HG03025 (cell line): ENCODE measurements around the gene LRRTM4.

Experiments
- ATAC-seq: cut with Tn5 transposase; IDR thresholded peaks from one replicate; pipeline ENCODE4 v1.9.1; 2021; ENCODE audit warnings: mild to moderate bottlenecking, moderate library complexity; ENCODE audit not compliant: unreplicated experiment, low FRiP score

LRRTM4 gene

DNA sequence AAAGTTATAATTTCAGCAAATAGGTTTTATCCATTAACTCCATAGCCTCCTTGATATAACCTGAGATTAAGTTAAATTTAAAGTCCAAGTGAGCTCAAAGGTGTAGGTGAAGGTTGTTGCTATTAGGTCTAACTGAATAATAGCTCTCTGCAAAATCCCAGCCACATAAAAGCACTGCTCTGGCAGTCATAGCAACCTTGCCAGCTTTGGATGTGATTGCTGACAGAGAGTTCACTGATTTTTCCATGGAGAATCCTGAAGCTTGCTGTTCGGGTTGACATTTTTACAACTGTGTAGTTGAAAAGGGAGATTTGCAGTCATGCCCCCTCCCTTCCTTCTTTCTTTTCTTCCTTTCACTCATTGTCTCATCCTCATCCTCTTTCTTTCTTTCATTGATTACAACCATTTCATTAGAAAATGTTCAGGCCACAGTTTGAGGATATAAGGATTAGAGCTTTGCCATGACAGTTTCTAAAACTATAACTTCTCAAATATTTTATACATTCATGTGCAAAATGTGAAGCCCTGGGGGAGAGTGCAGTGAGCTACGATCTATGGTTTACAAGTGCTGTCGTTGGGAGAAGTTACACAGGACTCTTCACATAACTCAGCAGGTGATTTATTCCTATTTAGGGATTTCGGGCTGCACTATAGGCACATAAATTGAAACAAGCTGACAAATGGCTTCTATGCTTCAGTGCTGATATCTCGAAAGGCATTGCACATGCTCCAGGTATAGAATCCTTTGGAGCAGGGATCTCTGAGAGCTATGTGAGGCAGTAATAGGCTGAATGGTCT lies 193.8 kb downstream of the LRRTM4 start:
- no peak for ATAC-seq

- ATAC-seq, result no peak
Measured at GRCh38 chr2:77325395-77325794, 196.8 kb downstream of the LRRTM4 start.

DNA sequence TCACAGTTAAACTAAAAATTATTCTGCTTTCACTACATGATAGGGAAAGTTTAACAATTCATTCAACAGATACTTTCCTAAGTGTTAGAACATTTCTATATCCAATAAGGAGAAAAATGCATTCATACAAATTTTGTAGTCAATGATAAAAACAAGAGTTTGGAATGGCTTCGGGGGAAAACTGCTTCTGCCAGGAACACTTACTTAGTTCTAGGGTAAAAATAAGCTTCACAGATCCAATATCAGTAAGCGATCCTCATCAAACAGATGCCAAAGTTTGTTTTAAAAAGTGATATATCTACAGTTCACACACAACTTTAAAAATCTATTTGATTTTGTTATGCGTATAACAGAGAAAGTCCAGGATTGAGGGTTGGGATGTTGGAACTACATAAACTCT lies 199.7 kb downstream of the LRRTM4 start:
- no peak for ATAC-seq

DNA sequence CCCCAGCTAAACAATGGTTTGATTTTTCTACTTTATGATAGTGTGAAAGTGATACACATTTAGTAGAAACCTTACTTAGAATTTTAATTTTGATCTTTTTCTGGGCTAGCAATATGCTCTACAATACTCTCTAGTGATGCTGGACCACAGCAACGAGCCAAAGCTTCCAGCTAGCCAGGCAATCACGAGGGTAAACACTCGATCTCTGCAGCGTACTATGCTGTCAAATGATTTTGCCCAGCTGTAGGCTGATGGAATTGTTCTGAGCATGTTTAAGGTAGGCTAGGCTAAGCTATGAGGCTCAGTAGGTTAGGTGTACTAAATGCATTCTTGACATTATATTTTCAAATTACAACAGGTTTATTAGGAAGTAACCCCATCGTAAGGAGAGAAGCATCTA lies 207.5 kb downstream of the LRRTM4 start:
- ATAC-seq, result no peak

DNA sequence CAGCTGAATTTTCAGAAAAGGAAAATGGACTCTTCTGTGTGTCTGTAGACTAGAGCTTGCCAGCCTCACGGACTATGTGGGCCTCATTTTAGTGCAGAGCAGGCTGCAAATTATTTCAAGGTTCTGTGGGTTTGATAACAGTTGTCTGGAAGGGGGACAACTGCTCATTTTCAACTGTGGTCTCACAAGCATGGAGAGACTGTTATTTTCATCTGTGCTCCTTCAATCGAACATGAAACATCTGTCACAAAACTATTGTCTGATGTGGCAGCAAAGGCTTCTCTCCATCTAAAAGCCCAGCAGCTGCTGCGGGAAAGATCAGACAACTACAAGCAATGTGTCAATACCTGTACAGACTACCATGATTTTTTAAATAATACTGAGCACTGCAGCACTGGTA lies 211.8 kb downstream of the LRRTM4 start:
- ATAC-seq, result no peak

DNA sequence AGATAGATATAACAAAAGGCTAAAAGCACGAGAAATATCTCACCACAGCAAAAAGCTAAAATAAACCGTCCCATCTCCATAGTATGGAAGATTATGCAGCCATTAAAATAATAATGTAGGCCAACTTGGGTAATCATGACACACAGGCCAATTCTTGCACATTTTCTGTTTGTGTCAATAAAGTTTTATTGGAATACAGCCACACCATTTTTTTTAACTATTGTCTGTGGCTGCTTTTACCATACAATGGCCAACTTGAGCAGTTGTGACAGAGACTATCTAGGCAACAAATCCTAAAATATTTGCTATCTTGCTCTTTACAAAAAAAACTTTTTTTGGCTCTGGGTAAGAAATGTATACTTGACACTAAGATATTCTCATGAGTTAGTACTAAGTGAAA lies 212.5 kb downstream of the LRRTM4 start:
- no peak for ATAC-seq

- no peak for ATAC-seq
Measured at GRCh38 chr2:77301441-77301840, 220.7 kb downstream of the LRRTM4 start.

- no peak for ATAC-seq
Measured at GRCh38 chr2:77296791-77297190, 225.4 kb downstream of the LRRTM4 start.

DNA sequence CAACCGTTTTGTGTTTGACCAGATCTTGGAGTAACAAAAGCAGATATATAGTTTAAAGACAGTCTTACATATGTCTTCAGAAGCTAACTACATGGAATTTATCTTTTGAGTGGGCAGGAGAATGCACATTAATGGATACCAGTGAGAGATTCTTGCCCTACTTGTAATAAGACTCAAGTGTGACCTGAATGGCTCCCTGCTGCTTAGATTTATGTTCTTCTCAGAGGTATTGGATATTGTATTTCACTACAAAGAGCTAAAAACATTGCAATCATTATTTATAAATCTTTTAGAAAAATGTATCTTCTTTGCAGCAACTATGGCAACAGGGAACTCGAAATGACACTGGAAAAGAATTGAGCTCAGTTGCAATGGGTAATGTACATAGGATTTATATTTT lies 227.7 kb downstream of the LRRTM4 start:
- no peak for ATAC-seq

- ATAC-seq, result no peak
Measured at GRCh38 chr2:77284353-77284752, 237.8 kb downstream of the LRRTM4 start.

DNA sequence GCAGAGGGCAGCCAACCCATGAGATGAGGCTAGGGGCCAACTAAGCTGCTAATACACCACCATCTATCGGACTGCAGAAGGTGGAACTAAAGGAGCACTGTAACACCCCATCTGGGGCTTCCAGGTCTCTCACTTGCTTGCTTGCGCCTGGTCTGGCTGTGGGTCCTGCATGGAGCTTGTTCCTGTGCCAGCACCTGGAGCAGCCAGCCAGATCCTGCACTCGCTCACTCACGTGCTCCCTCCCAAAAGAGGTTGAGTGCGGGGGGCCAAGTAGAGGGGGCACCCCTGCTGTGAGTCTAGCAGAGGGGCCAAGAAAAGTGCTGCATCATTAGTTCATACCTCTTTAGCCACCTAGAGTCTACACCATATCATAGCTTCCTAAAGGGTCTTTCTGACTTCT lies 250.9 kb downstream of the LRRTM4 start:
- ATAC-seq, result no peak

DNA sequence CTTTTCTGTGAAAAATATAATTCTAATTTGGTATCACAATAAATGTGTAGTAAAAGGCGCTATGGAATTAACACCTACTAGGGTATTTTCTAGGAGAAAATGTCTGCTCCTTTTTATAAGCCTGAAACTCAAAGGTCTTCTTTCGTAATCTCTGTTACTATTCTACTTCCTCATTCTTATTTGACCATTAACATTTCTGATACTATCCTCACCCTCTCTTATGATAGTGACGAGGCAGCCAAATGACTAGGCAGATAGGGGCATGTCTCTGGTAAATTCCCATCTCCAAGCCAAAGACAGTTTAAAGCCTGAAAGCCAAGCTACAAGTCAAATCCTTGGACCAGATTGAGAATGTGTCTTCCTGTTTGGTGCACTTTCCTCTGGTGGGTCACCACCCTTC lies 251.7 kb downstream of the LRRTM4 start:
- ATAC-seq, result no peak

GRCh38 chr2:77268626-77269025 lies 253.6 kb downstream of the LRRTM4 start:
- no peak for ATAC-seq

DNA sequence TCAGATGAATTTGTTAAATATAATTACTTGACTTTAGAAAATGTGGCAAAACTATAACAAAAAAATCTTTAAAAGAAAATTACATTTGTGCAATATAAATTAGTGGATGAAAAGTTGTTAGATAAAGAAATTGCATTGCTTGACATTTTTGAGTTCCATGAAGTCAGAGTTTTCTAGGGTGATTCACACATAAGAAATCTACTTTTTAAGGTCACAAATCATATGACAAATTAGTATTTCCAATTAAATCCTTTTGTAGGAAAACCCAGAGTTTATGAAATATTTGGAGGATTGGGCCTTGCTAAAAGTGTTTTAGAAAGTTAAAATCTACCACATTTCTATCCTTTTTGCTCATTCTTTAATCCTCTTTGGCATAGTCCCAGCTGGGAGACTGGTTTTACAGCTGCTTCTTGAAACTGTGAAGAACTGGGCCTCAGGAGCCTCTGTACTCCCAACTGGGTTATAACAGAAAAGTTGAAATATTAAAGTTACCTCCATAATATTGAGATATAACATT lies 289.2 kb downstream of the LRRTM4 start:
- no peak for ATAC-seq

DNA sequence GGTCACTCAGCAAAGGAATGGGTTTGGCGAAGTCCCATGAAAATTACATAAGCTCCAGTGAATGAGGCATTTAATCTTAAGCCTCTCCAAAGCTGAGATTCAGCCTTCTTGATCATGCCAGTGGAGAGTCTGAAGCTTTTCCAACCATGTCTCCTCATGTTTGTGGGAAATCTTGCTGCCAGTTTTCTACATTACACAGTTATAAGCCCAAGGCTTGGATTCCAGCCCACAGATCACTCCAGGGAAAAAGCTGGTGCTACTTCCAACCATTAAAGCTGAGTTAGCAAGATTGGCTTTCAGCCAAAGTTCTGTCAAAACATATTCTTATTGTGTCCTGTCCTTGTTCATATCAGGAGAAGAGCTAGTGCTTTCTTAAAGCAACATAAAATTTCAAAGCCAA lies 293.8 kb downstream of the LRRTM4 start:
- no peak for ATAC-seq

GRCh38 chr2:77210725-77211124 lies 311.5 kb downstream of the LRRTM4 start:
- ATAC-seq, result no peak

DNA sequence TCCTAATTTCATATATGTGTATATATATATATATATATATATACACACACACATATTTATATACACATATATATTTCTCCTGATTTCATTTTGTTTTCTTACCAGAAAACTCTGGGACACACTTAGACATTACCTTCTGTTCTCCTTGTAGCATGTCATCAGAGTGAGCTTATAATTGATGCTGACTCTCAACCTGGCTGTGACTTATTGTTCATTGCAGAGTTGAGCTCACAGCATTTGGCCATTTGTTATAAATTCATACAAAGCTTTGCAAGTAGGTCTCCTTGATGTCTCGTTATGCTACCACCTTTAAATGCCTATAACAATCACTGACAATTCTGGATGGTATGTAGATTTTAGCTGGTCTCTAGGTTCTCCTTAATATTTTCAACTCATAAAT lies 314.8 kb downstream of the LRRTM4 start:
- no peak for ATAC-seq

- no peak for ATAC-seq
Measured at GRCh38 chr2:77201755-77202154, 320.4 kb downstream of the LRRTM4 start.

- ATAC-seq, result no peak
Measured at GRCh38 chr2:77199411-77199810, 322.8 kb downstream of the LRRTM4 start.

- ATAC-seq, result no peak
Measured at GRCh38 chr2:77193858-77194448, 328.2 kb downstream of the LRRTM4 start.

DNA sequence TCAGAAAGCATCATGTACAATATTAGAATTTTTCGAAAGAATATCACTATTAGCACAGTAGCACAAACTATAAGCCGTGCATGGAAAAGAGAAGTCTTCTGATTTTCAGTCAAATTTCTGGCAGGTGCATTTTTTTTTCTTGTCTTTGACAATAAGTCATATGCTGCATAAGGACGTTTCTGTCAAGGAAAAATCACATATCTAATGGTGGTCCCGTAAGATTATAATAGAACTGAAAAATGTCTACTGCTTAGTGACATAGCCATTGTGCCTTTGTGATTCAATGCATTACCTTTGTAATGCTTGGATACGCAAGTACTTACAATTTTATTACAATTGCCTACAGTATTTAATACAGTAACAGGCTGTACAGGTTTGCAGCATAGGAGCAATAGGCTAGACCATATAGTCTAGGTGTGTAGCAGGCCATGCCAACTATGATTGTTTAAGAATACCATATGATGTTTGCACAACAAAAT lies 329.3 kb downstream of the LRRTM4 start:
- ATAC-seq, result no peak

- ATAC-seq, result no peak
Measured at GRCh38 chr2:77191665-77192064, 330.5 kb downstream of the LRRTM4 start.
